ENCODE data around the gene ADGRL1.

The ADGRL1 gene

DNA sequence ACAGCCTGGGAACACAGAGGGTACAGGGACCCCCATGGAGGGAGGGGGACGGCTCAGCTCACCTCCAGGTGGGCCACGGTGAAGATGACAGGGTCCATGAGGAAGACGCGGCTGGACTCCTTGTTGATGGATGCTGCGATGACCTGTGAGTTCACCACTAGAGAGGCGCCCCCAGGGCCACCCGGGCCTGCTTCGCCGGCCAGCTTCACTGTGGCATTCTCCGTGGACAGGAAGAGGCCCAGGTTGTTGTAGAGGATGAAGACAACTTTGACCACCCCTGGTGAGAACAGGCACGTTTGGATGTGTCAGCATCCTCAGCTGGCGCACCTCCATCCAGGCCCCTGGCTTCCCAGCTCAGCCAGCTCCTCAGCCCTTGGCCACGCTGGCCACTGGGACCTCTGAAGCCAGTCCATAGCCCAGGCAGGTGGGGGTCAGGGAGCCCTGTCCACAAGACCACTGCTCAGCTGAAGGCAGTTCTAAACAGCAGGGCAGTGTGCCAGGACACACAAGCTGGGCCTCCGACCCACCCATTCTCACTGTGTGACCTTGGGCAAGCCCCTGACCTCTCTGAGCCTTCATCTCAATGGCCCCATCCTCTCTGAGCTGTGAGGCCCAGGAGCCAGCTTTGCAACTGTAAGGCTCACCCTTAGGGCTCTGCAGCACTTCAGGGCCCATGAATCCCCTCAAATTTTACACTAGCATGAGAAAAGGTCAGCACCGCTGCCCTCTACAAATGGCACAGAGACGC is 47.5 kb downstream of the ADGRL1 start:
- DNase-seq (ENCODE audit: low read depth in 1 of 2, low spot score in 1 of 2), result no peak
- H3K4me3 ChIP-seq (replicated peaks; ENCODE audit: insufficient read depth, low read length), result no peak overlapping the region
- no peak for TF ChIP-seq SPI1 (IDR thresholded peaks at IDR 0.05; ENCODE audit: borderline replicate concordance, low read depth)
- TF ChIP-seq, protein P1, sequence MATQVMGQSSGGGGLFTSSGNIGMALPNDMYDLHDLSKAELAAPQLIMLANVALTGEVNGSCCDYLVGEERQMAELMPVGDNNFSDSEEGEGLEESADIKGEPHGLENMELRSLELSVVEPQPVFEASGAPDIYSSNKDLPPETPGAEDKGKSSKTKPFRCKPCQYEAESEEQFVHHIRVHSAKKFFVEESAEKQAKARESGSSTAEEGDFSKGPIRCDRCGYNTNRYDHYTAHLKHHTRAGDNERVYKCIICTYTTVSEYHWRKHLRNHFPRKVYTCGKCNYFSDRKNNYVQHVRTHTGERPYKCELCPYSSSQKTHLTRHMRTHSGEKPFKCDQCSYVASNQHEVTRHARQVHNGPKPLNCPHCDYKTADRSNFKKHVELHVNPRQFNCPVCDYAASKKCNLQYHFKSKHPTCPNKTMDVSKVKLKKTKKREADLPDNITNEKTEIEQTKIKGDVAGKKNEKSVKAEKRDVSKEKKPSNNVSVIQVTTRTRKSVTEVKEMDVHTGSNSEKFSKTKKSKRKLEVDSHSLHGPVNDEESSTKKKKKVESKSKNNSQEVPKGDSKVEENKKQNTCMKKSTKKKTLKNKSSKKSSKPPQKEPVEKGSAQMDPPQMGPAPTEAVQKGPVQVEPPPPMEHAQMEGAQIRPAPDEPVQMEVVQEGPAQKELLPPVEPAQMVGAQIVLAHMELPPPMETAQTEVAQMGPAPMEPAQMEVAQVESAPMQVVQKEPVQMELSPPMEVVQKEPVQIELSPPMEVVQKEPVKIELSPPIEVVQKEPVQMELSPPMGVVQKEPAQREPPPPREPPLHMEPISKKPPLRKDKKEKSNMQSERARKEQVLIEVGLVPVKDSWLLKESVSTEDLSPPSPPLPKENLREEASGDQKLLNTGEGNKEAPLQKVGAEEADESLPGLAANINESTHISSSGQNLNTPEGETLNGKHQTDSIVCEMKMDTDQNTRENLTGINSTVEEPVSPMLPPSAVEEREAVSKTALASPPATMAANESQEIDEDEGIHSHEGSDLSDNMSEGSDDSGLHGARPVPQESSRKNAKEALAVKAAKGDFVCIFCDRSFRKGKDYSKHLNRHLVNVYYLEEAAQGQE (IDR thresholded peaks at IDR 0.05; ENCODE audit: insufficient replicate concordance, low read depth), result no peak
- TF ChIP-seq, protein P2, sequence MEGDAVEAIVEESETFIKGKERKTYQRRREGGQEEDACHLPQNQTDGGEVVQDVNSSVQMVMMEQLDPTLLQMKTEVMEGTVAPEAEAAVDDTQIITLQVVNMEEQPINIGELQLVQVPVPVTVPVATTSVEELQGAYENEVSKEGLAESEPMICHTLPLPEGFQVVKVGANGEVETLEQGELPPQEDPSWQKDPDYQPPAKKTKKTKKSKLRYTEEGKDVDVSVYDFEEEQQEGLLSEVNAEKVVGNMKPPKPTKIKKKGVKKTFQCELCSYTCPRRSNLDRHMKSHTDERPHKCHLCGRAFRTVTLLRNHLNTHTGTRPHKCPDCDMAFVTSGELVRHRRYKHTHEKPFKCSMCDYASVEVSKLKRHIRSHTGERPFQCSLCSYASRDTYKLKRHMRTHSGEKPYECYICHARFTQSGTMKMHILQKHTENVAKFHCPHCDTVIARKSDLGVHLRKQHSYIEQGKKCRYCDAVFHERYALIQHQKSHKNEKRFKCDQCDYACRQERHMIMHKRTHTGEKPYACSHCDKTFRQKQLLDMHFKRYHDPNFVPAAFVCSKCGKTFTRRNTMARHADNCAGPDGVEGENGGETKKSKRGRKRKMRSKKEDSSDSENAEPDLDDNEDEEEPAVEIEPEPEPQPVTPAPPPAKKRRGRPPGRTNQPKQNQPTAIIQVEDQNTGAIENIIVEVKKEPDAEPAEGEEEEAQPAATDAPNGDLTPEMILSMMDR (IDR thresholded peaks at IDR 0.05; ENCODE audit: insufficient read depth, low read length), result no peak
- no peak for TF ChIP-seq GABPA (IDR thresholded peaks at IDR 0.05; ENCODE audit: low read depth)
- TF ChIP-seq POLR2AphosphoS5 (IDR thresholded peaks at IDR 0.05; ENCODE audit: low read depth), result no peak
- peaks cover 5% of the 10 kb centered on the region for H3K27me3 ChIP-seq (ENCODE audit: insufficient read depth, poor library complexity, severe bottlenecking)
- no peak overlapping the region for H3K27ac ChIP-seq (replicated peaks)

DNA sequence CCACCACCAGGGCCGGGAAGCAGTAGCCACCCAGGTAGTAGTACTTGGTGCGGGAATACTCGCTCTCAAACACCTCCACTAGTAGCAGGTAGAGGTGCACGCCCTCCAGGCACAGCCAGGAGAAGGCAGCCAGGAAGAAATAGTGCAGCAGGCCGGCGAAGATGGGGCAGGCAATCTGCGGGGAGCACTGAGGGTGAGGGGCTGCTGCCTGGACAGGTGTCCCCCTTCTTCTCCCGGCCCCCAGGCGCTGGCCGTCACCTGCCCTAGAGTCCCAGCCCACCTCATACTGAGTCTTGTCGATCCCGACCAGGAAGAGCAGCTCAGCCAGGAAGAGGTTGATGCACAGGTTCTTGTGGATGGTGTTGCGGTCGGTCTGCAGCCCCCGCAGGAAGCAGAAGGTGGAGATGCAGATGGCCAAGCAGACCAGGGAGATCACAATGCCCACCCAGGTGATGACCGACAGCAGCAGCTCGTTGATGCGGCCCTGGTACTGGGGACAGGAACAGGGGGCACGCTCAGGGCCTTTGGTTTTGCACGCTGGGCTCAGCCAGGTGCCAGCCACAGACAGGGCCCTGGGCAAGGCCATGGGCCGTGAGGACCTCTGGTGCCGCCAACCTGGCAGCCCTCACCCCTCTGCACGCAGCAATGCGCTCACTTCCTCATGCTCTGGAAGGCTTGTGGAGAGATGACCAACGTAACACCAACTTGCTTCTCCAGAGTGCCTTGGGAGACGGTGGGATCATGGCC is 48.8 kb downstream of the ADGRL1 start:
- Histone ChIP-seq H3K27me3 (ENCODE audit: insufficient read depth, poor library complexity, severe bottlenecking) (peaks cover 5% of the 10 kb centered on the region), H3K27ac (replicated peaks) (no peak overlapping the region), H3K4me3 (replicated peaks; ENCODE audit: insufficient read depth, low read length) (no peak overlapping the region)
- no peak for DNase-seq (ENCODE audit: low read depth in 1 of 2, low spot score in 1 of 2)
- TF ChIP-seq SPI1 (IDR thresholded peaks at IDR 0.05; ENCODE audit: borderline replicate concordance, low read depth) (no peak), GABPA (IDR thresholded peaks at IDR 0.05; ENCODE audit: low read depth) (no peak), POLR2AphosphoS5 (IDR thresholded peaks at IDR 0.05; ENCODE audit: low read depth) (no peak)
- TF ChIP-seq, protein P1 (IDR thresholded peaks at IDR 0.05; ENCODE audit: insufficient replicate concordance, low read depth), result no peak
- TF ChIP-seq, protein P2 (IDR thresholded peaks at IDR 0.05; ENCODE audit: insufficient read depth, low read length), result no peak

DNA sequence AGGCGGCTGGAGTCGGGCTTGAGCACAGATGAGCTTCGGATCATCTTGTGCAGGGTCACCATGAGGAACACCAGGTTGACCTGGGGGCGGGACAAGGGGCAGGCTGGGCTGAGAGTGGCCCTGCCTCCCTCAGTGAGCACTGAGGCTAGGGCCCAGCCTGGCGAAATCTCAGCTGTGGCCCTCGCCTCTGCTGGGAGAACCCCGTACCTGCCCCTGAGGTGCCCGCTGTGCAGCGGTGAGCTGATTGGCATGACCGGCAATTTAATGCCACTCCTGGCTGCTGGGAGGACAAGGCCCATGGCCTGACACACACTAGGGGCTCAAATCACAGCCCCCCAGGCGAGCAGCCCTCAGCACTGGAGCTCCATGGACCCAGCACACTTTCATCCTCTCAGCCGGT is 49.8 kb downstream of the ADGRL1 start:
- Histone ChIP-seq H3K27me3 (ENCODE audit: insufficient read depth, poor library complexity, severe bottlenecking) (peaks cover 5% of the 10 kb centered on the region), H3K27ac (replicated peaks) (no peak overlapping the region), H3K4me3 (replicated peaks; ENCODE audit: insufficient read depth, low read length) (no peak overlapping the region)
- TF ChIP-seq, protein P2 (IDR thresholded peaks at IDR 0.05; ENCODE audit: insufficient read depth, low read length), result no peak
- TF ChIP-seq POLR2AphosphoS5 (IDR thresholded peaks at IDR 0.05; ENCODE audit: low read depth) (no peak), GABPA (IDR thresholded peaks at IDR 0.05; ENCODE audit: low read depth) (no peak), SPI1 (IDR thresholded peaks at IDR 0.05; ENCODE audit: borderline replicate concordance, low read depth) (no peak)
- TF ChIP-seq, protein P1 (IDR thresholded peaks at IDR 0.05; ENCODE audit: insufficient replicate concordance, low read depth), result no peak
- no peak for DNase-seq (ENCODE audit: low read depth in 1 of 2, low spot score in 1 of 2)

Measured in HL-60 (cell line).